SK-N-SH (cell line): ENCODE results near the gene RAB3C. TPM values are rescaled to one million over a fixed set of nuclear protein-coding genes. Genes with fewer than 3 reads are reported as not detected.

Source experiments
- CTCF ChIA-PET: fragments of 300-600, 350-600 bp; formaldehyde crosslinking; extraction: SDS; loops from one replicate; lab custom pipeline; 2021; lab: Yijun Ruan, JAX
- POLR2A ChIA-PET: fragments of 350-600 bp; sonication (Branson Sonifier 250); formaldehyde crosslinking; extraction: SDS; loops from one replicate; lab custom pipeline; 2020; ENCODE audit warnings: antibody characterized with exemption, inconsistent platforms; lab: Yijun Ruan, JAX
- DNase-seq: peaks from one replicate; pipeline ENCODE4 v3.0.0; 2012
- H2AFZ ChIP-seq: fragments of 200-600 bp; sonication (generic); 2 replicates; pipeline ENCODE4 v1.8.1; 2016; ENCODE audit warnings: antibody characterized with exemption, mild to moderate bottlenecking, low read depth
- H3F3A ChIP-seq: fragments of 200-600 bp; sonication (generic); replicated peaks from 2 replicates; pipeline ENCODE3; 2016; ENCODE audit warnings: antibody characterized with exemption, mild to moderate bottlenecking; ENCODE audit not compliant: insufficient read depth
- H3K27ac ChIP-seq, 2 experiments: fragments of 200-500 bp in 1 of 2; fragments of 200-600 bp in 1 of 2; sonication (Bioruptor generic) in 1 of 2; sonication (generic), shearing (Covaris generic) in 1 of 2; 2 replicates each; pipeline versions ENCODE4 v1.5.1 to v1.6.1; 2014 to 2016; ENCODE audit warnings: low read depth in 2 of 2, inconsistent platforms in 1 of 2, low read length in 1 of 2, mild to moderate bottlenecking in 1 of 2, mixed read lengths in 1 of 2
- H3K27me3 ChIP-seq: fragments of 200-600 bp; sonication (generic), shearing (Covaris generic); 2 replicates; pipeline ENCODE4 v1.6.1; 2016; ENCODE audit warnings: mixed run types; ENCODE audit not compliant: insufficient read depth
- H3K36me3 ChIP-seq, 2 experiments: fragments of 200-500 bp in 1 of 2; fragments of 200-600 bp in 1 of 2; sonication (Bioruptor generic) in 1 of 2; sonication (generic) in 1 of 2; replicated peaks in 1 of 2; 2 replicates each; pipeline versions ENCODE3 to v1.5.1; 2014 to 2016; ENCODE audit warnings: low read length in 1 of 2, mild to moderate bottlenecking in 1 of 2; ENCODE audit not compliant: insufficient read depth in 2 of 2, control insufficient read depth in 1 of 2
- H3K4me1 ChIP-seq, 2 experiments: fragments of 200-500 bp in 1 of 2; fragments of 200-600 bp in 1 of 2; sonication (Bioruptor generic) in 1 of 2; sonication (generic), shearing (Covaris generic) in 1 of 2; 2 replicates each; pipeline versions ENCODE4 v1.5.1 to v1.6.1; 2014 to 2016; ENCODE audit warnings: low read depth in 1 of 2, low read length in 1 of 2, mixed run types in 1 of 2; ENCODE audit not compliant: insufficient read depth in 2 of 2, control insufficient read depth in 1 of 2
- H3K4me2 ChIP-seq: fragments of 200-600 bp; sonication (generic), shearing (Covaris generic); 2 replicates; pipeline ENCODE4 v1.6.1; 2017; ENCODE audit warnings: mixed run types
- H3K4me3 ChIP-seq, 2 experiments: fragments of 200-500 bp in 1 of 2; fragments of 200-600 bp in 1 of 2; sonication (Bioruptor generic) in 1 of 2; sonication (generic), shearing (Covaris generic) in 1 of 2; 2 replicates each; pipeline versions ENCODE4 v1.5.1 to v1.8.1; 2014 to 2016; ENCODE audit warnings: low read depth in 2 of 2, inconsistent platforms in 1 of 2, low read length in 1 of 2, mild to moderate bottlenecking in 1 of 2, mixed read lengths in 1 of 2, moderate library complexity in 1 of 2
- H3K79me2 ChIP-seq: fragments of 200-600 bp; sonication (generic); 2 replicates; pipeline ENCODE4 v1.8.1; 2017; ENCODE audit warnings: mild to moderate bottlenecking; ENCODE audit not compliant: insufficient read depth
- H3K9ac ChIP-seq: fragments of 200-600 bp; sonication (generic); 2 replicates; pipeline ENCODE4 v1.6.1; 2017; ENCODE audit warnings: mixed run types
- H3K9me2 ChIP-seq: fragments of 200-600 bp; sonication (generic); 2 replicates; pipeline ENCODE4 v1.6.1; 2017; ENCODE audit warnings: mixed run types
- H3K9me3 ChIP-seq: fragments of 200-600 bp; sonication (generic); 2 replicates; pipeline ENCODE4 v1.6.1; 2017; ENCODE audit warnings: mixed run types, mild to moderate bottlenecking, moderate library complexity
- H4K20me1 ChIP-seq: fragments of 200-600 bp; sonication (generic); 2 replicates; pipeline ENCODE4 v1.6.1; 2017; ENCODE audit warnings: mild to moderate bottlenecking, mixed run types; ENCODE audit not compliant: insufficient read depth
- ELF1 ChIP-seq: IDR thresholded peaks from 2 replicates; pipeline ENCODE4 v1.4.0; 2012
- FOXJ3 ChIP-seq: sonication (generic); formaldehyde crosslinking; IDR thresholded peaks from 2 replicates; pipeline ENCODE4 v1.5.1; 2020; ENCODE audit warnings: mild to moderate bottlenecking, missing genetic modification reagents
- FOXM1 ChIP-seq: IDR thresholded peaks from 2 replicates; pipeline ENCODE4 v1.4.0; 2012; ENCODE audit warnings: low read depth, mild to moderate bottlenecking
- GABPA ChIP-seq: IDR thresholded peaks from 2 replicates; pipeline ENCODE4 v1.4.0; 2012; ENCODE audit warnings: low read depth, mild to moderate bottlenecking
- GATA2 ChIP-seq: sonication (generic); formaldehyde crosslinking; IDR thresholded peaks from 2 replicates; pipeline ENCODE4 v1.5.0; 2020; ENCODE audit warnings: mild to moderate bottlenecking, missing genetic modification reagents
- MEF2A ChIP-seq: IDR thresholded peaks from 2 replicates; pipeline ENCODE4 v1.4.0; 2012; ENCODE audit warnings: low read depth, borderline replicate concordance
- NFIC ChIP-seq: IDR thresholded peaks from 2 replicates; pipeline ENCODE4 v1.4.0; 2012; ENCODE audit warnings: borderline replicate concordance
- NRF1 ChIP-seq: IDR thresholded peaks from 2 replicates; pipeline ENCODE4 v1.6.1; 2012; ENCODE audit warnings: low read depth, mild to moderate bottlenecking, low read length
- RAD21 ChIP-seq: IDR thresholded peaks from 2 replicates; pipeline ENCODE4 v1.6.1; 2012; ENCODE audit warnings: mild to moderate bottlenecking, low read length
- RFX5 ChIP-seq: IDR thresholded peaks from 2 replicates; pipeline ENCODE4 v1.6.1; 2012; ENCODE audit warnings: mild to moderate bottlenecking, improper control_type of control experiment, low read length
- RXRA ChIP-seq: IDR thresholded peaks from 2 replicates; pipeline ENCODE4 v1.4.0; 2012; ENCODE audit warnings: low read depth, mild to moderate bottlenecking, borderline replicate concordance
- TAF1 ChIP-seq: IDR thresholded peaks from 2 replicates; pipeline ENCODE4 v1.6.1; 2012; ENCODE audit warnings: low read depth, mild to moderate bottlenecking, low read length, moderate library complexity, borderline replicate concordance
- TEAD4 ChIP-seq: IDR thresholded peaks from 2 replicates; pipeline ENCODE4 v1.4.0; 2012; ENCODE audit warnings: mild to moderate bottlenecking, borderline replicate concordance; ENCODE audit not compliant: insufficient read depth
- USF1 ChIP-seq: IDR thresholded peaks from 2 replicates; pipeline ENCODE4 v1.4.0; 2012; ENCODE audit warnings: low read depth, borderline replicate concordance
- WGBS: methylation state at CpG from one replicate; pipeline ENCODE4 v1.1.6; 2017; ENCODE audit warnings: low lambda C conversion rate; 5-methylcytosine and 5-hydroxymethylcytosine counted together
- polyA plus RNA-seq, 3 experiments: library from polyadenylated mRNA; depleted of rRNA; stranded (reverse); fragments of >200 nt; gene quantifications; 2 replicates each; pipeline ENCODE4 v1.2.3, GENCODE V29; 2012

Gene RAB3C
- polyA plus RNA-seq, 1 of the 3 experiments (the other 2 are of a cell fraction): 0.03 TPM

- TF ChIP-seq TAF1: no peak
- TF ChIP-seq NRF1: no peak
- no peak for TF ChIP-seq FOXM1
Measured at GRCh38 chr5:58854441-58854840, 271.6 kb downstream of the RAB3C start (continued).

GRCh38 chr5:58855851-58856739 lies 273.2 kb downstream of the RAB3C start:
- ChIA-PET POLR2A (interaction anchor here (0.6 kb wide), 1 partner anchor 47 kb away, joined by 4 read pairs; no protein-coding TSS in a partner anchor), CTCF (interaction anchor here (1.4 kb wide), 1 partner anchor 22 kb away, joined by 3 read pairs; no protein-coding TSS in a partner anchor)

GRCh38 chr5:58857609-58858008 lies 274.7 kb downstream of the RAB3C start:
- no peaks in the 10 kb centered on the region; the same call in 1 of the 2 replicates for H3K79me2 ChIP-seq
- no peaks in the 10 kb centered on the region for H3F3A ChIP-seq
- H2AFZ ChIP-seq: no peak overlapping the region
- TF ChIP-seq GATA2 (no peak), FOXM1 (no peak), GABPA (no peak), MEF2A (no peak), USF1 (no peak), ELF1 (no peak)
- ChIA-PET POLR2A (no interaction called here), CTCF (interaction anchor here (1.1 to 5.2 kb wide), 5 partner anchors 29 to 371 kb away, joined by 4 to 20 read pairs (median 5); no protein-coding TSS in a partner anchor)
- no peak for DNase-seq
- WGBS: 29% methylated on average over 2 of the region's 2 CpGs
- H4K20me1 ChIP-seq: no peaks in the 10 kb centered on the region
- H3K27ac ChIP-seq: no peak overlapping the region
- no peaks in the 10 kb centered on the region for H3K9me3 ChIP-seq
- H3K4me1 ChIP-seq: no peaks in the 10 kb centered on the region
- no peaks in the 10 kb centered on the region for H3K9me2 ChIP-seq
- H3K4me2 ChIP-seq: no peak overlapping the region
- H3K36me3 ChIP-seq: no peaks in the 10 kb centered on the region
- 0 out of 2 replicates have a peak, but pooled peaks cover 4% of the 10 kb centered on the region for H3K27me3 ChIP-seq
- H3K4me3 ChIP-seq: no peak overlapping the region
- no peak overlapping the region for H3K9ac ChIP-seq

More at GRCh38 chr5:58855851-58856739, 273.2 kb downstream of the RAB3C start:
- H3K9ac ChIP-seq: no peak overlapping the region
- 38% methylated on average over 8 of the region's 8 CpGs for WGBS
- no peak overlapping the region for H3K4me2 ChIP-seq
- no peaks in the 10 kb centered on the region for H3F3A ChIP-seq
- no peak for DNase-seq
- H3K27ac ChIP-seq: no peak overlapping the region
- no peaks in the 10 kb centered on the region; the same call in 1 of the 2 replicates for H3K79me2 ChIP-seq
- H3K9me2 ChIP-seq: no peaks in the 10 kb centered on the region
- no peaks in the 10 kb centered on the region for H3K4me1 ChIP-seq
- no peaks in the 10 kb centered on the region for H3K9me3 ChIP-seq
- H4K20me1 ChIP-seq: no peaks in the 10 kb centered on the region
- 0 out of 2 replicates have a peak, but pooled peaks cover 8% of the 10 kb centered on the region for H3K27me3 ChIP-seq
- H2AFZ ChIP-seq: no peak overlapping the region
- TF ChIP-seq NFIC: no peak
- no peak for TF ChIP-seq TEAD4
- TF ChIP-seq MEF2A: no peak
- no peak for TF ChIP-seq GATA2
- TF ChIP-seq FOXJ3: no peak
- no peak for TF ChIP-seq ELF1
- no peak for TF ChIP-seq RAD21
- no peak for TF ChIP-seq RFX5
- TF ChIP-seq RXRA: no peak
- H3K36me3 ChIP-seq: no peaks in the 10 kb centered on the region
- H3K4me3 ChIP-seq: no peak overlapping the region
